ENCODE measurements around the gene CPT1B. TPM values are rescaled to one million over a fixed set of nuclear protein-coding genes. Genes with fewer than 3 reads are reported as not detected.

Gene CPT1B
- total RNA-seq, 2 experiments from 2014 or later: 101 to 138 TPM

- Histone ChIP-seq H3K4me1 (ENCODE audit: insufficient read depth, low read length, poor library complexity, severe bottlenecking) (peaks cover 73% of the 10 kb centered on the region), H3K79me2 (ENCODE audit: insufficient read depth, low read depth, low read length) (no peaks in the 10 kb centered on the region), H3K4me2 (ENCODE audit: low read length) (peak overlapping the region; percentile 92), H3K27ac (ENCODE audit: low read depth, low read length, poor library complexity, severe bottlenecking) (peak overlapping the region; percentile 53), H3K4me3 (ENCODE audit: low read depth, low read length, poor library complexity, severe bottlenecking) (peak overlapping the region; percentile 71), H3K36me3 (ENCODE audit: insufficient read depth, low read length) (no peaks in the 10 kb centered on the region), H3K9me3 (ENCODE audit: low read length) (no peaks in the 10 kb centered on the region), H4K20me1 (ENCODE audit: insufficient read depth, low read length) (no peaks in the 10 kb centered on the region), H2AFZ (ENCODE audit: low read length) (peak overlapping the region; percentile 5; the same call in 1 of the 2 replicates), H3K9me2 (ENCODE audit: insufficient read depth, low read length) (no peaks in the 10 kb centered on the region)
- POLR2A ChIA-PET: interaction anchor here (0.5 to 1.2 kb wide), 3 partner anchors 8 to 28 kb away, joined by 3 read pairs; partner anchors contain the start of gene KLHDC7B
- intact Hi-C loops (cut with micrococcal nuclease; ENCODE audit: unreplicated experiment): loop anchor here (2.0 kb wide), 1 partner anchor 51 kb away; the partner anchor contains the start of gene CHKB
- TF ChIP-seq EZH2phosphoT487 (IDR thresholded peaks at IDR 0.05; ENCODE audit: borderline replicate concordance, low read depth, low read length): no peak
- TF ChIP-seq, protein P1, sequence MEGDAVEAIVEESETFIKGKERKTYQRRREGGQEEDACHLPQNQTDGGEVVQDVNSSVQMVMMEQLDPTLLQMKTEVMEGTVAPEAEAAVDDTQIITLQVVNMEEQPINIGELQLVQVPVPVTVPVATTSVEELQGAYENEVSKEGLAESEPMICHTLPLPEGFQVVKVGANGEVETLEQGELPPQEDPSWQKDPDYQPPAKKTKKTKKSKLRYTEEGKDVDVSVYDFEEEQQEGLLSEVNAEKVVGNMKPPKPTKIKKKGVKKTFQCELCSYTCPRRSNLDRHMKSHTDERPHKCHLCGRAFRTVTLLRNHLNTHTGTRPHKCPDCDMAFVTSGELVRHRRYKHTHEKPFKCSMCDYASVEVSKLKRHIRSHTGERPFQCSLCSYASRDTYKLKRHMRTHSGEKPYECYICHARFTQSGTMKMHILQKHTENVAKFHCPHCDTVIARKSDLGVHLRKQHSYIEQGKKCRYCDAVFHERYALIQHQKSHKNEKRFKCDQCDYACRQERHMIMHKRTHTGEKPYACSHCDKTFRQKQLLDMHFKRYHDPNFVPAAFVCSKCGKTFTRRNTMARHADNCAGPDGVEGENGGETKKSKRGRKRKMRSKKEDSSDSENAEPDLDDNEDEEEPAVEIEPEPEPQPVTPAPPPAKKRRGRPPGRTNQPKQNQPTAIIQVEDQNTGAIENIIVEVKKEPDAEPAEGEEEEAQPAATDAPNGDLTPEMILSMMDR (conservative IDR thresholded peaks at IDR 0.05; ENCODE audit: low read length): no peak
- CTCF ChIA-PET (ENCODE audit: unreplicated experiment): no interaction called here
- peak; percentile 26 for DNase-seq (ENCODE audit: low spot score)
- BruUV-seq (replicated peaks): no TSS peak
Measured at GRCh38 chr22:50531962-50532674, 46.1 kb downstream of the CPT1B start.

DNA sequence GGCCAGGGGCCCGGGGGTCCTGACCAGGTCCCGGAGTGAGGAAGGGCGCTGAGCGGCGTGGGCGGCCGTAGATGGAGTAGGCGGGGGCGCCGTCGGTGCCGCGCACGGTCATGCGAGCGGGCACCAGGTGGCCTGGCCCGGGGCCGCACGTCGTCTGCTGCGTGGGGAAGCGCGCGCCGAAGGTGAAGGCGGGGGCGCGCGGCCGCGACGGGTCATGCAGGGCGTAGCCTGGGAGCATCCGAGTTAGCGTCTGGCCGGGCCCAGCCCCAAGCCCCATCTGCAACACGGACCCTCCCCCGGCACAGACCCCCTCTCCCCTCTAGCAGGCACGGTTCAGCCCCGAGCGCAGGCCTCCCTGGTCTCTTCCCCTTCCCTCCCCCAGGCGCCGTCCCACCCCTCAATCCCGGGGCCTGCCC is 46.7 kb downstream of the CPT1B start:
- Histone ChIP-seq H4K20me1 (ENCODE audit: insufficient read depth, low read length) (no peaks in the 10 kb centered on the region), H2AFZ (ENCODE audit: low read length) (peak overlapping the region; percentile 5; the same call in 1 of the 2 replicates), H3K4me2 (ENCODE audit: low read length) (peak overlapping the region; percentile 92), H3K36me3 (ENCODE audit: insufficient read depth, low read length) (no peaks in the 10 kb centered on the region), H3K79me2 (ENCODE audit: insufficient read depth, low read depth, low read length) (no peaks in the 10 kb centered on the region), H3K9me3 (ENCODE audit: low read length) (no peaks in the 10 kb centered on the region), H3K4me1 (ENCODE audit: insufficient read depth, low read length, poor library complexity, severe bottlenecking) (peaks cover 73% of the 10 kb centered on the region), H3K4me3 (ENCODE audit: low read depth, low read length, poor library complexity, severe bottlenecking) (peak overlapping the region; percentile 71), H3K9me2 (ENCODE audit: insufficient read depth, low read length) (no peaks in the 10 kb centered on the region), H3K27ac (ENCODE audit: low read depth, low read length, poor library complexity, severe bottlenecking) (peak overlapping the region; percentile 53)
- peak; percentile 72 for DNase-seq (ENCODE audit: low spot score)
- CTCF ChIA-PET (ENCODE audit: unreplicated experiment): no interaction called here
- intact Hi-C loops (cut with micrococcal nuclease; ENCODE audit: unreplicated experiment): loop anchor here (2.0 kb wide), 1 partner anchor 51 kb away; the partner anchor contains the start of gene CHKB
- POLR2A ChIA-PET: interaction anchor here (0.5 kb wide), 1 partner anchor 14 kb away, joined by 3 read pairs; the partner anchor contains the start of gene KLHDC7B
- BruUV-seq (replicated peaks): no TSS peak
- TF ChIP-seq, protein P1 (conservative IDR thresholded peaks at IDR 0.05; ENCODE audit: low read length): no peak
- no peak for TF ChIP-seq EZH2phosphoT487 (IDR thresholded peaks at IDR 0.05; ENCODE audit: borderline replicate concordance, low read depth, low read length)

Measured in OCI-LY7 (cell line).